Duodenal mucosa (tissue), 2 donors: ENCODE results near the gene ATP23.

Source experiments
- H3K27ac ChIP-seq: one replicate; pipeline ENCODE4 v1.7.0; 2013; ENCODE audit warnings: low read depth, low read length
- H3K27me3 ChIP-seq, 2 donors: one replicate each; pipeline ENCODE4 v1.7.0; 2013; ENCODE audit warnings: low read length in 2 of 2, control low read depth in 1 of 2; ENCODE audit not compliant: insufficient read depth in 2 of 2, control insufficient read depth in 1 of 2
- H3K36me3 ChIP-seq, 2 donors: one replicate each; pipeline ENCODE4 v1.7.0; 2013; ENCODE audit warnings: low read length in 2 of 2, control low read depth in 1 of 2; ENCODE audit not compliant: insufficient read depth in 2 of 2, control insufficient read depth in 1 of 2
- H3K4me1 ChIP-seq, 2 donors: one replicate each; pipeline ENCODE4 v1.7.0; 2013; ENCODE audit warnings: low read length in 2 of 2, control low read depth in 1 of 2; ENCODE audit not compliant: insufficient read depth in 2 of 2, control insufficient read depth in 1 of 2
- H3K4me3 ChIP-seq, 2 donors: one replicate each; pipeline ENCODE4 v1.7.0; 2013; ENCODE audit warnings: low read length in 2 of 2, low read depth in 1 of 2
- H3K9ac ChIP-seq, 2 donors: one replicate each; pipeline ENCODE4 v1.7.0; 2013; ENCODE audit warnings: low read length in 2 of 2, low read depth in 1 of 2
- H3K9me3 ChIP-seq, 2 donors: one replicate each; pipeline ENCODE4 v1.7.0; 2013; ENCODE audit warnings: low read length in 2 of 2, control low read depth in 1 of 2; ENCODE audit not compliant: control insufficient read depth in 1 of 2

The ATP23 gene

GRCh38 chr12:57998251-57998650 is 56.9 kb downstream of the ATP23 start:
- Histone ChIP-seq H3K27me3 (no peaks in the 10 kb centered on the region), H3K4me3 (no peak overlapping the region), H3K27ac (no peak overlapping the region), H3K9me3 (peaks cover 20% of the 10 kb centered on the region in 2 donors), H3K4me1 (no peaks in the 10 kb centered on the region), H3K36me3 (no peaks in the 10 kb centered on the region), H3K9ac (no peak overlapping the region)

- Histone ChIP-seq H3K36me3 (no peaks in the 10 kb centered on the region), H3K4me3 (no peak overlapping the region), H3K27ac (no peak overlapping the region), H3K27me3 (no peaks in the 10 kb centered on the region), H3K4me1 (no peaks in the 10 kb centered on the region), H3K9me3 (peaks cover 20% of the 10 kb centered on the region in 2 donors), H3K9ac (no peak overlapping the region)
Observed at GRCh38 chr12:58000499-58000898, 59.1 kb downstream of the ATP23 start.

GRCh38 chr12:58007875-58008274 is 66.5 kb downstream of the ATP23 start:
- Histone ChIP-seq H3K9me3 (no peaks in the 10 kb centered on the region), H3K9ac (no peak overlapping the region), H3K27me3 (no peaks in the 10 kb centered on the region), H3K4me3 (no peak overlapping the region), H3K4me1 (no peaks in the 10 kb centered on the region), H3K36me3 (no peaks in the 10 kb centered on the region), H3K27ac (no peak overlapping the region)

GRCh38 chr12:58008634-58009033 is 67.3 kb downstream of the ATP23 start:
- no peaks in the 10 kb centered on the region for H3K36me3 ChIP-seq

More at GRCh38 chr12:58008634-58009033, 67.3 kb downstream of the ATP23 start:
- Histone ChIP-seq H3K9me3 (no peaks in the 10 kb centered on the region), H3K27ac (no peak overlapping the region), H3K27me3 (no peaks in the 10 kb centered on the region), H3K9ac (no peak overlapping the region), H3K4me1 (no peaks in the 10 kb centered on the region), H3K4me3 (no peak overlapping the region)
